Measurements from ENCODE around the gene TBX2.

DNA sequence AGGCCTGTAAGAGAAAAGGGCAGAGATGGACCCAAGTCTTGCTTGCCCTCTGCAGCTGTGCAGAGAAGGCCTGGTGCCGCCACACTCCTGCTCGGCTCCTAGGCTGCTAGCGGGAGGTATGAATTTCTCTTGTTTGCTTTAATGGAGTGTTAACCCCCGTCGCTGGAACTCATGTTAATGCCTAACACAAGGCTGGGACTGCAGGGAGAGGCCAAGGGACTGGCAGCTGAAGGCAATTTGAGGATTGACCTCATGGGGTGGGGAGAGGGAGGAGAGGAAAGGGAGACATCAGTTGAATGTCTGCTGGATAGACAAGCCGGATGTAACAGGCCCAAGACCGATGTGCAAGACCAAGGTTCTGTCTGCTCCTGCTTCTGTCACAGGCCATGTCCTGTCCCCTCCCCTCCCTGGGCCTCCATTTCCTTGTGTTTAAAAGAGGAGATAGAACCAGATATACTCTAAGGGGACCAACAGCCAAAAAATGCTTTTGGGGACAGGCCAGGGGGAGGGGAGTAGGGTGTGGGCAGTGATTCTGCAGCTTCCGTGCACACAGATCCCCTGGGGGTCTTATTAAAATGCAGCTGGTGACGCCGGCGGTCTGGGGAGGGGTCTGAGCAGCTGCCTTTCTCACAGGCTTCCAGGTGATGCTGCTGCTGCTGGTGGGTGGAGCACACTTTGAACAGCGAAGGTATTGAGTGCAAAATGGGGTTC, 46.7 kb upstream of the TBX2 start:
- TF ChIP-seq, protein P1, sequence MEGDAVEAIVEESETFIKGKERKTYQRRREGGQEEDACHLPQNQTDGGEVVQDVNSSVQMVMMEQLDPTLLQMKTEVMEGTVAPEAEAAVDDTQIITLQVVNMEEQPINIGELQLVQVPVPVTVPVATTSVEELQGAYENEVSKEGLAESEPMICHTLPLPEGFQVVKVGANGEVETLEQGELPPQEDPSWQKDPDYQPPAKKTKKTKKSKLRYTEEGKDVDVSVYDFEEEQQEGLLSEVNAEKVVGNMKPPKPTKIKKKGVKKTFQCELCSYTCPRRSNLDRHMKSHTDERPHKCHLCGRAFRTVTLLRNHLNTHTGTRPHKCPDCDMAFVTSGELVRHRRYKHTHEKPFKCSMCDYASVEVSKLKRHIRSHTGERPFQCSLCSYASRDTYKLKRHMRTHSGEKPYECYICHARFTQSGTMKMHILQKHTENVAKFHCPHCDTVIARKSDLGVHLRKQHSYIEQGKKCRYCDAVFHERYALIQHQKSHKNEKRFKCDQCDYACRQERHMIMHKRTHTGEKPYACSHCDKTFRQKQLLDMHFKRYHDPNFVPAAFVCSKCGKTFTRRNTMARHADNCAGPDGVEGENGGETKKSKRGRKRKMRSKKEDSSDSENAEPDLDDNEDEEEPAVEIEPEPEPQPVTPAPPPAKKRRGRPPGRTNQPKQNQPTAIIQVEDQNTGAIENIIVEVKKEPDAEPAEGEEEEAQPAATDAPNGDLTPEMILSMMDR (IDR thresholded peaks at IDR 0.05), result no peak
- no peak for TF ChIP-seq POLR2A (IDR thresholded peaks at IDR 0.05)
- no peak for TF ChIP-seq EP300 (IDR thresholded peaks at IDR 0.05)
